SK-MEL-5 (cell line): Measurements from ENCODE around the gene MED14. TPM values are rescaled to one million over a fixed set of nuclear protein-coding genes. Genes with fewer than 3 reads are reported as not detected.
A peak's percentile ranks its signal among the peaks of the same experiment; 100 is the strongest.
"Not testable (repeated sequence)": the region's sequence is repeated elsewhere in the genome, so short reads cannot be mapped to it uniquely, and the experiment has no call there.

Experiments
- DNase-seq: peaks from one replicate; pipeline ENCODE4 v3.0.0-alpha.2; 2016; ENCODE audit warnings: low read depth, low spot score
- in situ Hi-C: cut with HindIII; loops from 2 replicates; pipeline ENCODE4 v1.10.0; 2016; ENCODE audit warnings: low sequenced_read_pairs, high pct_unique_total_duplicates, low pct_unique_long_range_greater_than_20kb
- polyA plus RNA-seq, 2 experiments: library from polyadenylated mRNA; depleted of rRNA; stranded (reverse); fragments of >200 nt; gene quantifications; 2 replicates each; pipeline ENCODE4 v1.2.3, GENCODE V29; 2015
- total RNA-seq: library from RNA; depleted of rRNA; stranded (reverse); fragments of >200 nt; shearing (Covaris generic); gene quantifications from 2 replicates; pipeline ENCODE4 v1.2.3, GENCODE V29; 2014; rRNA removed

The MED14 gene
- total RNA-seq, result 17.8 and 20.5 TPM in 2 replicates
- polyA plus RNA-seq (2015; cell fraction: cytosol; rRNA removed), result 42.5 and 43.8 TPM in 2 replicates
- polyA plus RNA-seq (2015; cell fraction: nucleus; rRNA removed), result 70.3 and 89.8 TPM in 2 replicates

DNA sequence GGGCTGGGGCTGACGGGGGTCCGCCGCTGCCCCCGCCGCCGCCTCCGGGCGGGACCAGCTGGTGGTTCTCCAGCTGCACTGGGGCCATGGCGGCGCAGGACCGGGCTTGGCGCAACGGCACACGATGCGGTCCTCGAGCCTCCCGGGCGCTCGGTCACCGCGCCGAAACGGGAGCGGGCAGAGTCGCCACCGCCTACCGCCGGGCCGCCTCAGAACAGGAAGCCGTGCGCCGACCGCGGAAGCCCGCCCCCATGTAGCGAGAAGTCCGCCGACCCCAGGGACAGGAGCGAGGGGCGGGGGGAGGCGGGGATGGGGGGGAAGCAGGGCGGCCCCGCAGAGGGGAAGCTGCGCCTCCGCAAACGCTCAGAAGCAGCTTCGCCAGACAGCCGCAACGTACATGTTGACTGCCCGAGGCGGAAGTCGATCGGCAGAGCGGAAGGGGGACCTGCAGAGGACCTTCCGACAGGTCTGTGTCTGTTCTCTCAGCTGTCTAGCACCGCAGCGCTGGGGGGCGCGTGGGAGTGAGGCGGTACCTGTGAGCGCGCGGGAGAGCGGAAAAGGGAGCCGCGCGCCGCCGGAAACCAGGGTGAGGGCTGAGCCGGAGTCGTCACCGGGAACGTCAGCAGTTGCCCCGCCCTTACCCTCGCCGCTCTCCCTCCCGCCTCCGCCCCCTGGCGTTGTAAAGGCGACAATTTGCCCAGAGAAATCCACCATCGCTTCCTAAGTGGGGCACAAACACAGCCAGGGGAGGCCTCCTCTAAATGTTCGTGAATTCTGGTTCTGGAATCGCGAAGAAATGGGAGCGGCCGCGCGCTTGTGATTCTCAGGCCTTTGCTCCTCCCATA, at the start of gene MED14:
TSS of gene MED14 (minus strand) at position 218 of the 845 bp plus-strand sequence. CDS start at position 88, 130 bp downstream.
- DNase-seq, result peak; percentile 85
- in situ Hi-C loops, result no loop called here

- no peak for DNase-seq
- in situ Hi-C loops, result no loop called here
These were observed 49.3 kb upstream of the MED14 start for GRCh38 chrX:40784516-40785151.

GRCh38 chrX:40782644-40783259, 47.4 kb upstream of the MED14 start:
- DNase-seq, in situ Hi-C loops: not testable (repeated sequence)

GRCh38 chrX:40780951-40781350, 45.6 kb upstream of the MED14 start:
- in situ Hi-C loops, result no loop called here
- DNase-seq, result no peak

DNA sequence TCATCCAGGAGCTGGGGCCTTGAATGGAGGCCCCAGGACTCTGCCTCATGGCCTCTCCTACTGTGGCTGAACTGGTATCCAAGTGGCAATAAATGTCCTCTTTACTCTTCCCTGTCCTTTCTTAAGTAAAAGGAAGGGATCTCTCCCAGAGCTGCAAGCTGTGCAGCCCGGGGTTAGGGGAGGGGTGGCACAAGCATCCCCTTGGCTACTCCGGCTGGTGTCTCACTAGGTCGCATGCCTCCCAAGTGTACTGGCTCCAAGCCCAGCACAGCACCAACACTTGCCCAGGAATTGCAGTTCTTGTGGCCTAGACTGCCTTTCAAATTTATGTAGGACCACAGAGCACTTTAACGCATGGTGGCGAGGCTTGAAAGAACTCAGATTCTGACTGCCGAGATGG, 44.7 kb upstream of the MED14 start:
- in situ Hi-C loops, result no loop called here
- no peak for DNase-seq

- DNase-seq, result no peak
- in situ Hi-C loops, result no loop called here
These were observed 43.7 kb upstream of the MED14 start for GRCh38 chrX:40778861-40779575.

- in situ Hi-C loops, result no loop called here
- DNase-seq, result peak; percentile 52
These were observed 38.5 kb upstream of the MED14 start for GRCh38 chrX:40773809-40774208.

DNA sequence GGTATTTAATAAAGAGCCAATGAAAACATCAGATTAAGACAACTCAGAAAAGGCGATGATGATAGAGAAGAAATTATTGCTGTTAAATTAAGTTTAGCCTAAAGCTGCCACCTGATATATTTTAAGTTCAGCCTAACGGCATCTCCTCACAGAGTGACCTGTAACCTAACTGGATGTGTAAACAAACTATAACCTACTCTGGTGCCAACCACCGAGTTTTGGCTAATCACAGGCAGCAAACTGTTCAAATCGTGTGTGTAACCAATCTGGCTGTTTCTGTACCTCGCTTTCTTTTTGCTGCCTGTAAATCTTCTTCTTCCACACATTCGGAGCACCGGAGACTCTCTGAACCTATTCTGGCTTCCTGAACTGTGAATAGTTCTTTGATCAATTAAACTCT, 37.8 kb upstream of the MED14 start:
- DNase-seq, result no peak
- in situ Hi-C loops, result no loop called here

DNA sequence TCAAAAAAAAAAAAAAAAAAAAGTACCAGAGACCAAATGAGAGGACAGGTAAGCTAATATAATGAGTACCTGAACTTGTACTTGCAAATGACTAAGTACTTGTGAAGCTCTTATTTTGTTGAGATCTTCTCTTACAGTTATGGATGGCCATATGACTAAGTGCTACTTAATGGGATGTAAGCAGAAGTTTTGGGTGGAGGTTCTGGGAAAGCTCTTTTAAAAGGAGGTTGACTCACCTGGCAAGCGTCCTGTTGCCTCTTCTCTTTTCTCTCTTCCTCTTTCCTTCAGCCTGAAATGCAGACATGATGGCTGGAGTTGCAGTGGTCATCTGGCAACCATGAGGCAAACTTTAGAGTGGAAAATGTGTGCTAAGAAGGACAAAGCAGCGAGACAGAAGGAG, 36.9 kb upstream of the MED14 start:
- no peak for DNase-seq
- in situ Hi-C loops, result no loop called here

DNA sequence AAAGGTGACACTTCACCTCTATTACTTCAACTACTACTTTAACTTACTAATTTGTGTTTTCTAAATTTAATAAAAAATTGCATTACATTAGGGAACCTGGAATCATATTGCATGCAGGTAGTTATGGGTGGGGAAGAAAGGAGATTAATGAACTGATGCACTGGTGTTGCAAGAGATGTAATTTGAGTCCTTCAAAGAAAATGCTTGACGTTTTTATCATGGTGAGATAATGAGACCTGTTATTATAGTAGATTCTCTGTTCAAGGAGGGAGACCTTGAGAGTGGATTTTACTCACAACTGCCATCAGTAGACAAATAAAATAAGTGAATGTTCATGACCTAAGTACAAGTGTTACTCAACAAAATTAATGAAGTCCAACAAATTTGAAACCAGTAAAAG, 26.4 kb upstream of the MED14 start:
- in situ Hi-C loops, result no loop called here
- DNase-seq, result no peak

GRCh38 chrX:40759374-40759773, 24.0 kb upstream of the MED14 start:
- in situ Hi-C loops, result no loop called here
- DNase-seq, result no peak

DNA sequence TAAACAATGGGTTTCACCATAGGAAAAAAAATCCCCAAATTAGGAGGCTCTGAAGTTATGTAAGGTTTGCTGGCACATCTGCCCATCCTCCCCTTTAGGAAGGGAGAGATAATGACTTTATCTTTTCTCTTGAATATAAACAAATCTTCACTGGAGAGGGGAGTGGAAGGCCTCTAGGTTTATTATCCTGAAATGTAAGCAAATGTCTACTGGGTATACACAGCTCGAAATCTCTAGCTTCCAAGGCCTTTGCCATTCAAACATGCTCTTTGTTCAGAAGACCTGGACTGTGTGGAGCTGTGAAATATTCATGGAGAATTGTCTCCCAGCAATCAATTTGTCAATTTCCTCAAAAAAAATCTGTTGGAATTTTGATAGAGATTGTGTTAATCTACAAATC, 21.7 kb upstream of the MED14 start:
- in situ Hi-C loops, result no loop called here
- DNase-seq, result no peak

GRCh38 chrX:40755291-40756249, 20.2 kb upstream of the MED14 start:
- in situ Hi-C loops, result no loop called here
- DNase-seq, result no peak

- in situ Hi-C loops, result no loop called here
These were observed 14.5 kb upstream of the MED14 start for GRCh38 chrX:40749681-40750494.

GRCh38 chrX:40748977-40749376, 13.6 kb upstream of the MED14 start:
- in situ Hi-C loops, result no loop called here
- DNase-seq, result no peak

More at GRCh38 chrX:40749681-40750494, 14.5 kb upstream of the MED14 start:
- DNase-seq, result peak; percentile 4

GRCh38 chrX:40746521-40746920, 11.2 kb upstream of the MED14 start:
- no peak for DNase-seq
- in situ Hi-C loops, result no loop called here
